Adipocyte (in vitro differentiated cells): ENCODE measurements around the gene ATRNL1.

ENCODE experiments used
- DNase-seq: peaks from one replicate; pipeline ENCODE4 v3.0.0-alpha.2; 2015; ENCODE audit warnings: low read depth
- H3K27me3 ChIP-seq: replicated peaks from 2 replicates; pipeline ENCODE4 v1.7.0; 2013; ENCODE audit warnings: mild to moderate bottlenecking, low read length, moderate library complexity; ENCODE audit not compliant: control insufficient read depth, insufficient read depth
- H3K36me3 ChIP-seq: 2 replicates; pipeline ENCODE4 v1.7.0; 2013; ENCODE audit warnings: low read length, mild to moderate bottlenecking, moderate library complexity; ENCODE audit not compliant: control insufficient read depth, insufficient read depth, severe bottlenecking
- H3K4me1 ChIP-seq: 2 replicates; pipeline ENCODE4 v1.7.0; 2013; ENCODE audit warnings: mild to moderate bottlenecking, low read length, moderate library complexity; ENCODE audit not compliant: control insufficient read depth, insufficient read depth
- H3K4me3 ChIP-seq: 2 replicates; pipeline ENCODE4 v1.7.0; 2013; ENCODE audit warnings: mild to moderate bottlenecking, low read length, moderate library complexity
- H3K9ac ChIP-seq: 2 replicates; pipeline ENCODE4 v1.7.0; 2013; ENCODE audit warnings: mild to moderate bottlenecking, low read length, moderate library complexity
- H3K9me3 ChIP-seq: 2 replicates; pipeline ENCODE4 v1.7.0; 2013; ENCODE audit warnings: mild to moderate bottlenecking, low read length, moderate library complexity; ENCODE audit not compliant: control insufficient read depth

Gene ATRNL1

DNA sequence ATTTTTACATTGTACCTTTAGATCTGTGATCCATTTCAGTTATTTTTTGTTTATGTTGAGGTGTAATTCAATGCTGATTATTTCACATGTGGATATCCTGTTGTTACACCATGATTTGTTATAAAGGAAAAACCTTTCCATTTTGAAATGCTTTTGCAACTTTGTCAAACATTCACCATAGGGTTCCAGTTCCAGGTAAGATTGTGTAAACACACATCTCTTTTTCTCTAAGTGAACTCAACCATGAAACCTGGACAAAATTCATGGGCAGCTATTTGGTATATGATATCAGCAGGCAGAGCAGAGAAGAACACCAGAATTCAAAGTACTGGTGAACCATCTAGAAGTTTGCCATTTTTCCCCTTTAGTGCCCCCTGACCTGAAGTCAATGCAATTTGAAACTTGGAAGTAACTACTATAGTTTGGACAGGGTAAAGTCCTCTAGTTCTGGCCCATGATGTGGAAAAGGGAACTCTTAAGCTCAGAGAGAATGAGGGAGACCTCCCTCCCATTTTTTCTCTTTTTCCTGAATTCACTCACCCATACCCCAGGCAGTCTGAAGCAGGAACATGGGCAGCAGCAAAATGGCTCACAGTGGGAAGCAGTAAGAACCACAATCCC, 446.1 kb downstream of the ATRNL1 start:
- H3K27me3 ChIP-seq, result no peaks in the 10 kb centered on the region
- H3K4me1 ChIP-seq, result no peaks in the 10 kb centered on the region
- no peak for DNase-seq
- H3K9ac ChIP-seq, result no peak overlapping the region
- no peaks in the 10 kb centered on the region for H3K9me3 ChIP-seq
- no peak overlapping the region for H3K4me3 ChIP-seq
- H3K36me3 ChIP-seq, result no peaks in the 10 kb centered on the region

DNA sequence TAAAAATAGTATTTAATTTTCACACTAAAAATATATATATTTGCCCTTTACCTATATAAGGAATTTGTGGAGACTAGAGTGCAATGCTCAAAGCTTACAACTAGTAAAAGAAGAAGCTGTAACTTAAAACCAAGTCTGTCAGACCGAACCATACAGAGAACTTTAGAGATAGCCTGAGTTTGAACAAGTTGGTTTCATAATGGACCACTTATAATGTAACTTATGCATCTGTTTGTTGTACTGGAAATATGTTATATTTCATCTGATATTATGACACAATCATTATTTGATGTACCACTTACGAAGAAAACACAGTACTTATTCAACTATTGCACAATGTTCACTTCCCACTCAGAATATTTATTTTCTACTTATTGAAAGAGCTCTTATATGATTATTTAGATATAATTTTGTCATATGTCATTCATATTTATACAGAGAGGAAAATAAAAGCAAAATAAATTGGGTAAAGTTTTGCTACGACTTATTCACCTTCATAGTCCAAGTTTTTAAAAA, 462.8 kb downstream of the ATRNL1 start:
- H3K4me1 ChIP-seq, result no peaks in the 10 kb centered on the region
- no peaks in the 10 kb centered on the region for H3K9me3 ChIP-seq
- DNase-seq, result no peak
- no peak overlapping the region for H3K4me3 ChIP-seq
- no peaks in the 10 kb centered on the region for H3K27me3 ChIP-seq
- H3K9ac ChIP-seq, result no peak overlapping the region
- H3K36me3 ChIP-seq, result no peaks in the 10 kb centered on the region

DNA sequence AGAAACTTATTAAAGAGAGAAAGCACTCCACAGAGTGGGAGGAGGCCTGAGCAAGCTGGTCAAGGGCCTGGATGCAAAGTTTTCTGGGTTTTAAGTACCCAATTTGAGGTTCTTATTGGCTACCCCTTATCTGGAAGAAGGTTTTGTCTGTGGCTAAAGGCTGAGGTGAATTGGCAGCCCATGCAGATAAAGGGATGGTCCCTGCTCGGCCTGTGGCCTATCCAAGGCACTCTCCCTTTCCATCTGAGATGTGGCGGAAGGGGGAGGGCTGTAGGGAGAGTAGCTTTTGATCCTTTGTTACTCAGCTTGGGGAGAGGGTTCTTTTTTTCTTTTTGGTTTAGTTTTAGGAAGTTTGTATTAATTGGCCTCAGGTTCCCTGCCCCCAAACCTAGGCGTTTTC, 465.1 kb downstream of the ATRNL1 start:
- no peaks in the 10 kb centered on the region for H3K27me3 ChIP-seq
- H3K36me3 ChIP-seq, result no peaks in the 10 kb centered on the region
- H3K4me1 ChIP-seq, result no peaks in the 10 kb centered on the region
- H3K4me3 ChIP-seq, result no peak overlapping the region
- H3K9me3 ChIP-seq, result no peaks in the 10 kb centered on the region
- H3K9ac ChIP-seq, result no peak overlapping the region
- DNase-seq, result no peak

DNA sequence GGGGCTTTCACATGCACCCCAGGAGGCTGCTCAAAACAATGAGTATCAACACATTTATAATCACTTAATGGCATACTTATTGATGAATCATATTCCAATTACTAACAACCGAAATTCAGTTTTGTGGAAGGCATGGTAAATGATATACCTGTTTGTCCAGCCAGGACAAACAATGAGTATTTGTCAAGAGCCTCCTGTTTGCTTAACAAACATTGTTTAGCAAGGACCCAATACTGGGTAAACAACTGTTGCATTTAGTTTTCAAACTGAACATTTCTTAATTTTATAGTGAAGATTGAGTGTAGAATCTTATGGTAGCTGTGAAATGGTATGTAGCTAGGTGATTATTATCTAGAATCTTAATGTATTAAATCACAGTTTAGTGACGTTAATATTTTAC, 473.7 kb downstream of the ATRNL1 start:
- no peaks in the 10 kb centered on the region for H3K36me3 ChIP-seq
- no peak for DNase-seq
- H3K4me1 ChIP-seq, result no peaks in the 10 kb centered on the region
- no peak overlapping the region for H3K9ac ChIP-seq
- H3K4me3 ChIP-seq, result no peak overlapping the region
- H3K9me3 ChIP-seq, result no peaks in the 10 kb centered on the region
- no peaks in the 10 kb centered on the region for H3K27me3 ChIP-seq

DNA sequence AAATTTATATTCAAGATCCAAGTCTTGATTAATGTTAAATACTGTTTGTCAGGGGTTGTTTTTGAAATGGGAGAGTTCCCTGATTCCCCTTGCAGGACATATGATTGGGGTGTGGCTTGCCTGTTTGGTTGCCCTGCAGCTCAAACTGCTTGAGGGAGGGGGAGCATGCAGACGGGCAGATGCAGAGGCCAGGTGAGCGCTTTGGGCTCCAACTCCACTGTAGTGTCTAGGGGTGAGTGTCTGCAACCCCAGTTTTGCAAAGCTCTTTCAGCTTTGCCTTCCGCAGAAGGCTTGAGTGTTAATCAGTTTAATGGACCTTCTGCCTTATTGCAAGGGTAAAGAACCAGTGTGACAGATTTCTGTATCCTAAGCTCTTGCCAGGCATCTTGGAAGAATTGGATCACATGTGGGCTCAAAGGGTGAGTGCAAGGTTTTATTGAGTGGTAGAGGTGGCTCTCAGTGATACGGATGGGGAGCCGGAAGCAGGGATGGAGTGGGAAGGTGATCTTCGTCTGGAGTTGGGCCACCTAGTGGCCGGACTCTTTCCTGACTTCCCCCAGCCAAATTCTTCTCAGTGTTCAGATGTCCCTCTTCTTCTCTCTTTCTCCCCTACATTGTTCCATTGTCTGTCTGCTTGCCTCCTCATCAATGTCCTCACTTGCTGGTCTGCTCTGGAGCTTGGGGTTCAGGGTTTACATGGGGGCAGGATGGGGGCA, 479.7 kb downstream of the ATRNL1 start:
- Histone ChIP-seq H3K27me3 (no peaks in the 10 kb centered on the region), H3K36me3 (no peaks in the 10 kb centered on the region), H3K4me3 (no peak overlapping the region), H3K9me3 (peaks cover 2% of the 10 kb centered on the region), H3K9ac (no peak overlapping the region), H3K4me1 (no peaks in the 10 kb centered on the region)
- DNase-seq, result no peak

DNA sequence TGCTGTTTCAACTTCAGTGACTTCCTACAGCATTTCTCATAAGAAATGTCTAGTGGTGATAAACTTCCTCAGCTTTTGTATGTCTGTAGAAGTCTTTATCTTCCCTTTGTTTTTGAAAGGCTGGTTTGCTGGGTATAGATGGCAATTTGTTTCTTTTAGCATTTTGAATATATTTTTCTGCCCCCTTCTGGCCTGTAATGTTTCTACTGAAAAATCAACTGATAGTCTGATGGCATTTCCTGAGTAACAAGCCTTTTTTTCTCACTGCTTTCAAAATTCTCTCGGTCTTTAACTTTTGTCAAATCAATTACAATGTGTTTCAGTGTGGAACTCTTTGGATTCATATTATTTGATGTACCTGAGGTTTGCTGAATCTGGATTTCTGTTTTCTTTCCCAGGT, 487.1 kb downstream of the ATRNL1 start:
- no peaks in the 10 kb centered on the region for H3K27me3 ChIP-seq
- no peak for DNase-seq
- no peaks in the 10 kb centered on the region for H3K36me3 ChIP-seq
- H3K9ac ChIP-seq, result no peak overlapping the region
- H3K4me1 ChIP-seq, result no peaks in the 10 kb centered on the region
- peaks cover 6% of the 10 kb centered on the region for H3K9me3 ChIP-seq
- H3K4me3 ChIP-seq, result no peak overlapping the region

DNA sequence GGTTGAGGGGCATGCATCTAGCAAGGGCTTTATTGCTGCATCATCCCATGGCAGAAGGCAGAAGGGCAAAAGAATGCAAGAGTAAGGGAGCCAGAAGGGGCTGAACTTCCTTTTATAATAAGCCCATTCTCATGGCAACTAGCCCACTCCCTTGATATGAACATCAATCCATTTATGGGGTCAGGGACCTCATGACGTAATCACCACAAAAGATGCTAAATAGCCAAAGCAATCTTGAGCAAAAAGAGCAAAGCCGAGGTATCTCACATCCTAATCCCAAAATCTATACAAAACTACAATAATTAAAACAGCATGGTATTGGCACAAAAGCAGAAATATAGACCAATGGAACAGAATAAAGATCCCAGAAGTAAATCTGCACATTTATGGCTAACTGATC, 499.9 kb downstream of the ATRNL1 start:
- Histone ChIP-seq H3K4me3 (no peak overlapping the region), H3K4me1 (no peaks in the 10 kb centered on the region), H3K36me3 (no peaks in the 10 kb centered on the region), H3K27me3 (no peaks in the 10 kb centered on the region), H3K9ac (no peak overlapping the region), H3K9me3 (peaks cover 17% of the 10 kb centered on the region)
- no peak for DNase-seq

DNA sequence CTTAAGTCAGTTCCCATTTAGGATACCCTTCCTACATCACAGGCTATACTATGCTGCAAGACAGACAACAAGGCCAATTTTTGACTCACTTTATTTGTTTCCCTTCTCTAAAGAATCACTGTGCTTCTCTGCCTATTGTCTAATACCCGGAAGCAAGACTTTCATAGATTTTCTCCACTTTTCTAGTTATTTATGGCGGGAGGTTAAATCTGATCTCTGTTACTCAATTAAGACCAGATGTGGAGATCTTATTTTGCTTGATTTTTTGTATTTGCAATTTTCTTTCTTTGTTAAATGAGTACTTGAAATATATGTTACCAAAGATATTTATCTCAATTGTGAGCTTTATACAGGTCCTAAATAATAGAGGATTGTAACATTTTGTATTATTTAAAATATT, 511.5 kb downstream of the ATRNL1 start:
- no peak overlapping the region for H3K4me3 ChIP-seq
- no peaks in the 10 kb centered on the region for H3K36me3 ChIP-seq
- H3K9ac ChIP-seq, result no peak overlapping the region
- peak; percentile 29 for DNase-seq
- no peaks in the 10 kb centered on the region for H3K9me3 ChIP-seq
- no peaks in the 10 kb centered on the region for H3K27me3 ChIP-seq
- no peaks in the 10 kb centered on the region for H3K4me1 ChIP-seq

DNA sequence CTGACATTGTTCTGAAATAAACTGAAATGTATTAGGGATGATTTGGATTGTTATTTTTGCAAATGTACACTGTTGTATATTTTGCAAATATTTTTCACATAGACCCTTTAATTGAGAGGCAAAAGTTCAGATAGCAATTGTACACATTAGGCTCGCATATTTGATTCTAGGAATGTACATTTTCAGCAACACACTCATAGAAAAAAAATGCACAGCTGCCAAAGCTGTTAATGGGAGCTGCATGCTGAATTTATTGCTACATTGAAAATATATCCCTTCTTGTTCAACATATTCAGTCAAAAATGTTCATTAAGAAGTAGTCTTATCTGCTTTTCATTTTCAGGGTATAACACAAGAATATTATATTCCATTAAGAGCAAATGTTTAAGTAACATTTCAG, 512.9 kb downstream of the ATRNL1 start:
- no peak overlapping the region for H3K4me3 ChIP-seq
- H3K36me3 ChIP-seq, result no peaks in the 10 kb centered on the region
- H3K9me3 ChIP-seq, result no peaks in the 10 kb centered on the region
- no peaks in the 10 kb centered on the region for H3K4me1 ChIP-seq
- H3K27me3 ChIP-seq, result no peaks in the 10 kb centered on the region
- DNase-seq, result peak; percentile 59
- no peak overlapping the region for H3K9ac ChIP-seq

DNA sequence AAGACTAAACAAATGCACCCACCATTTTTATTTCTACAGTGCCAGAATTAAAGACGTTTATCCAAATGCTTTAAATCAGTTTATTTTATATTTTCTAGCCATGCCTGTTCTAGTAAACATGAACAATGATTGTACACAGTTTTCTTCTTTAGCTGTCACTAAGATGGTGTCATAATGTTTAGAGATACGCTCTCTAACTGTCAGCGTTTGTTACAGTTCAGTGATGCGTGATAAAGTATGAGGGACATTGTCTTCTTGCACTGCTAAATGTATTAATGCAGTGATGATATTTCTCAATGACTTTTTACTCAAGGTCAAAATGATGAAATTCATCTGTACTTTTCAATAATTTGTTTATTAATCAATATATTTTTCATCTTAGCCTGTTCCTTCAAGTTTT, 513.6 kb downstream of the ATRNL1 start:
- Histone ChIP-seq H3K9me3 (no peaks in the 10 kb centered on the region), H3K4me1 (no peaks in the 10 kb centered on the region), H3K9ac (no peak overlapping the region), H3K36me3 (no peaks in the 10 kb centered on the region), H3K27me3 (no peaks in the 10 kb centered on the region), H3K4me3 (no peak overlapping the region)
- DNase-seq, result no peak

DNA sequence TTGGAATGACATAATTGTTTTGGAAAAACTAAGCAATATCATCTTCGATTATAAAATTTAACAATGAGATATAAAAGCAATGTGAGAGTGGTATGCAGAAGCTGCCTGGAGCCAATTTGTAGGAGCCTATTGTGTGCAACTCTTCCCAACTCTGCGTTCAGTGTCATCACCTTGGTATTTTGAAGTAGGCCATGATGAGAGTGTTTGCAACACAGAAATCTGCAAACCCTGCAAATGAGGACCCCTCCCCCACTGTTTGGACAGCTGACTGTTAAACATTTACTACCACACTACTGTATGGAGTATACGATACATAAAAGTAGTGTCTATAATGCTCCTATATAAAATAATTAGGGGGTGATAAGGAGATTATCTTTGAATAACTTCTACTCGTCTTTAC, 531.3 kb downstream of the ATRNL1 start:
- H3K4me3 ChIP-seq, result no peak overlapping the region
- no peaks in the 10 kb centered on the region for H3K36me3 ChIP-seq
- no peak overlapping the region for H3K9ac ChIP-seq
- DNase-seq, result peak; percentile 10
- H3K4me1 ChIP-seq, result no peaks in the 10 kb centered on the region
- H3K27me3 ChIP-seq, result no peaks in the 10 kb centered on the region
- no peaks in the 10 kb centered on the region for H3K9me3 ChIP-seq
